GM23248 (cell line): ENCODE results near the gene NARF.

Source experiments
- EZH2 ChIP-seq: fragments of 200-600 bp; sonication (generic); IDR thresholded peaks from 2 replicates; pipeline ENCODE4 v1.6.1; 2018; ENCODE audit warnings: antibody characterized with exemption, mild to moderate bottlenecking; ENCODE audit not compliant: insufficient read depth, poor library complexity, severe bottlenecking
- EZH2phosphoT487 ChIP-seq: fragments of 200-600 bp; sonication (generic); IDR thresholded peaks from 2 replicates; pipeline ENCODE4 v1.6.1; 2018; ENCODE audit warnings: antibody characterized with exemption, moderate library complexity, mild to moderate bottlenecking, low read depth; ENCODE audit not compliant: insufficient read depth

DNA sequence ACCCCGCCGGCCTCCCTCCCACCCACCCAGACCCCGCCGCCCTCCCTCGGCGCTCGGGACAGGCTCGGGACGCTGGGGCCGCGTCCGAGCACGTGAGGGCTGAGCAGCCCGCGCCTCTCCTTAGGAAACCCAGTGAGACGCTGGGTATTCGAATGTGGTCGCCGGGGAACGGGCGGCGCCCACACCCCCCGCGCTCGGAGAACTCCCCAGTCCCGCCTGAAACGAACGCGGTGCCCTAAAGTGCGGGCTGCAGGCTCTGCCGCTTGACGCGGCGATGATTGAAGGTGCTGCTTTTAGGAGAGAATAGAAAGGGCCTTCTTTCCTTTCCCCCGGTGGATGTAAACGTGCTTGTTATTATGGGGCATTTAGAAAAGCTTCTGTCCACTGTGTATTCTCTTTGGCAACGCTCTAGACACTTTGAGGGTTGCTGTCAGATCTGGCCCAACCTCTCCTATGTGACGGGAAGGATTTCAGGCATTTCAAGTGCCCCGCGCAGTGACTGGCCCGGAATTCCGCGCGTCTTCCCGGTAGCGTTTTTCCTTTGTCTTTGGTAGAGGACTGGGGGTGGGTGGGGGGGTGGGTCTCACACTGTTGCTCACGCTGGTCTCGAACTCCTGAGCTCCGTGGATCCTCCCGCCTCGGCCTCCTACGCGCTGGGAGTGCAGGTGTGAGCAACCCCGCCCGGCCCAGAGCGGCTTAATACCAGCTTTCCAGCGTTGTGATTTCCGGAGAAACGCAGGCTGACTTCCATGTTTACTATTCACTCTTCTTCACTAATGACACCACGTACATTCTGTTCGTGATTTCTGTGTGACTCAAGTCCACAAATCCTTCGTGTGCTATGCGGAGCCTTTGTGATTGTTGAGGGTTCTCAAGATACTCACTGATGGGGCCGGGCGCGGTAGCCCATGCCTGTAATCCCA, 39.2 kb downstream of the NARF start:
- TF ChIP-seq EZH2phosphoT487 (no peak), EZH2 (no peak)
